GM12891 (cell line): ENCODE results near the gene CARD10.
A peak's percentile ranks its signal among the peaks of the same experiment; 100 is the strongest.

Source experiments
- DNase-seq: peaks from one replicate; pipeline ENCODE4 v3.0.0; 2011; ENCODE audit warnings: low spot score; ENCODE audit not compliant: insufficient read length
- FAIRE-seq: peaks from 2 replicates; lab custom pipeline; 2011; peaks lifted over from hg19 to GRCh38; lab: Jason Lieb, UNC
- PAX5 ChIP-seq: IDR thresholded peaks from 2 replicates; pipeline ENCODE4 v1.6.1; 2011; ENCODE audit warnings: low read length, moderate library complexity, mild to moderate bottlenecking; ENCODE audit not compliant: insufficient read depth, severe bottlenecking
- POLR2A ChIP-seq: IDR thresholded peaks from 2 replicates; pipeline ENCODE4 v1.6.1; 2011; ENCODE audit warnings: low read depth, low read length, control low read depth
- POLR2AphosphoS5 ChIP-seq: IDR thresholded peaks from 2 replicates; pipeline ENCODE4 v1.6.1; 2011; ENCODE audit warnings: low read depth, low read length, control low read depth
- POU2F2 ChIP-seq: IDR thresholded peaks from 2 replicates; pipeline ENCODE4 v1.6.1; 2011; ENCODE audit warnings: low read depth, mild to moderate bottlenecking, control low read depth, low read length, moderate library complexity
- SPI1 ChIP-seq: IDR thresholded peaks from 2 replicates; pipeline ENCODE4 v1.6.1; 2011; ENCODE audit warnings: low read depth, low read length, control low read depth
- TAF1 ChIP-seq: IDR thresholded peaks from 2 replicates; pipeline ENCODE4 v1.6.1; 2011; ENCODE audit warnings: low read depth, low read length, control low read depth

Gene CARD10

GRCh38 chr22:37491559-37492427 is 27.4 kb downstream of the CARD10 start:
- no peak for TF ChIP-seq SPI1
- FAIRE-seq, result no peak
- no peak for DNase-seq

- FAIRE-seq, result no peak
- no peak for DNase-seq
- no peak for TF ChIP-seq POLR2A
- TF ChIP-seq PAX5, result no peak
- TF ChIP-seq POLR2AphosphoS5, result no peak
- TF ChIP-seq SPI1, result no peak
- no peak for TF ChIP-seq POU2F2
- no peak for TF ChIP-seq TAF1
Observed at GRCh38 chr22:37491106-37491505, 28.1 kb downstream of the CARD10 start.

- no peak for TF ChIP-seq SPI1
- no peak for TF ChIP-seq POU2F2
- no peak for TF ChIP-seq TAF1
- TF ChIP-seq POLR2A, result no peak
- no peak for TF ChIP-seq PAX5
- no peak for TF ChIP-seq POLR2AphosphoS5
- no peak for DNase-seq
- no peak for FAIRE-seq
Observed at GRCh38 chr22:37489983-37490382, 29.2 kb downstream of the CARD10 start.

GRCh38 chr22:37488337-37489135 is 30.7 kb downstream of the CARD10 start:
- FAIRE-seq, result no peak

GRCh38 chr22:37487571-37487970 is 31.6 kb downstream of the CARD10 start:
- DNase-seq (no peak), FAIRE-seq (no peak)
- TF ChIP-seq SPI1, result no peak
- TF ChIP-seq POU2F2, result no peak
- TF ChIP-seq POLR2AphosphoS5, result no peak
- no peak for TF ChIP-seq PAX5
- TF ChIP-seq TAF1, result no peak
- no peak for TF ChIP-seq POLR2A

More at GRCh38 chr22:37488337-37489135, 30.7 kb downstream of the CARD10 start:
- no peak for DNase-seq
- TF ChIP-seq POLR2A, result no peak
- TF ChIP-seq TAF1, result no peak
- TF ChIP-seq POLR2AphosphoS5, result no peak
- no peak for TF ChIP-seq SPI1
- no peak for TF ChIP-seq POU2F2
- no peak for TF ChIP-seq PAX5

GRCh38 chr22:37487129-37487528 is 32.1 kb downstream of the CARD10 start:
- no peak for FAIRE-seq
- TF ChIP-seq POLR2AphosphoS5 (no peak), POLR2A (no peak), TAF1 (no peak), POU2F2 (no peak), PAX5 (no peak), SPI1 (no peak)
- DNase-seq, result no peak

- FAIRE-seq (peak; percentile 97), DNase-seq (peak; percentile 97)
- TF ChIP-seq POU2F2, result no peak
- peak; percentile 38; the same call in 1 of the 2 replicates for TF ChIP-seq POLR2A
- TF ChIP-seq TAF1, result peak; percentile 40; the same call in 1 of the 2 replicates
Observed at GRCh38 chr22:37486224-37486845, 32.9 kb downstream of the CARD10 start, which contains the start of gene MFNG. TSS of gene MFNG (minus strand) at chr22:37486384. CDS start at chr22:37486177, 207 bp downstream.

GRCh38 chr22:37485395-37486223 is 33.6 kb downstream of the CARD10 start:
- DNase-seq, result peak; percentile 54
- FAIRE-seq, result no peak
- TF ChIP-seq POLR2A, result no peak
- TF ChIP-seq POU2F2, result no peak
- TF ChIP-seq TAF1, result no peak
- TF ChIP-seq SPI1, result 0 out of 2 replicates have a peak, but pooled peaks have one; percentile 4
- TF ChIP-seq POLR2AphosphoS5, result no peak
- TF ChIP-seq PAX5, result no peak
